ENCODE results near the gene TRAPPC10. TPM values are rescaled to one million over a fixed set of nuclear protein-coding genes. Genes with fewer than 3 reads are reported as not detected.

The TRAPPC10 gene
- total RNA-seq, 6 experiments from 2014 or later, result 15.4 to 25.6 (median 18.4) TPM

- Histone ChIP-seq H3K4me1 (peaks cover 0 to 11% (median 0%) of the 10 kb centered on the region in 4 donors), H3K4me3 (no peak overlapping the region), H3K36me3 (peaks cover 0 to 40% (median 8%) of the 10 kb centered on the region in 4 donors), H3K27ac (peak overlapping the region in 1 of 3 donors; percentile 13), H3K9me3 (no peaks in the 10 kb centered on the region), H3K27me3 (no peaks in the 10 kb centered on the region)
- 56% methylated on average over 4 of the region's 29 CpGs for WGBS (ENCODE audit: insufficient coverage, low coverage, low lambda C conversion rate, missing lambda C conversion rate)
- DNase-seq (peak in 2 of 3 donors; percentile 65 to 67), ATAC-seq (peak; percentile 63 to 85 (median 76))
- intact Hi-C loops (cut with DNase I), result no loop called here
- no peak for TF ChIP-seq POLR2A (IDR thresholded peaks at IDR 0.05)
- no peak for TF ChIP-seq CTCF (IDR thresholded peaks at IDR 0.05)
Observed at GRCh38 chr21:43971201-43971991, 40.7 kb upstream of the TRAPPC10 start.

GRCh38 chr21:43971992-43972255, 40.2 kb upstream of the TRAPPC10 start:
- TF ChIP-seq POLR2A (IDR thresholded peaks at IDR 0.05), result no peak
- no peak for TF ChIP-seq CTCF (IDR thresholded peaks at IDR 0.05)
- intact Hi-C loops (cut with DNase I), result no loop called here
- no peak for ATAC-seq
- no peak for DNase-seq
- Histone ChIP-seq H3K9me3 (no peaks in the 10 kb centered on the region), H3K27me3 (no peaks in the 10 kb centered on the region), H3K27ac (no peak overlapping the region), H3K4me1 (peaks cover 0 to 11% (median 0%) of the 10 kb centered on the region in 4 donors), H3K4me3 (no peak overlapping the region), H3K36me3 (peaks cover 0 to 39% (median 8%) of the 10 kb centered on the region in 4 donors)
- no CpG with 5 or more reads among the region's 11 CpGs for WGBS (ENCODE audit: insufficient coverage, low coverage, low lambda C conversion rate, missing lambda C conversion rate)

- WGBS (ENCODE audit: insufficient coverage, low coverage, low lambda C conversion rate, missing lambda C conversion rate), result 80% methylated on average over 10 of the region's 29 CpGs
Observed at GRCh38 chr21:43972850-43973633, 39.1 kb upstream of the TRAPPC10 start.

GRCh38 chr21:43973634-43973955, 38.5 kb upstream of the TRAPPC10 start:
- H3K36me3 ChIP-seq, result peaks cover 0 to 45% (median 8%) of the 10 kb centered on the region in 4 donors
- intact Hi-C loops (cut with DNase I), result no loop called here
- ATAC-seq (no peak), DNase-seq (no peak)
- H3K4me3 ChIP-seq, result no peak overlapping the region
- no peak for TF ChIP-seq CTCF (IDR thresholded peaks at IDR 0.05)
- no peak for TF ChIP-seq POLR2A (IDR thresholded peaks at IDR 0.05)
- WGBS (ENCODE audit: insufficient coverage, low coverage, low lambda C conversion rate, missing lambda C conversion rate), result 91% methylated on average over 9 of the region's 12 CpGs
- peaks cover 0 to 11% (median 0%) of the 10 kb centered on the region in 4 donors for H3K4me1 ChIP-seq
- H3K27me3 ChIP-seq, result no peaks in the 10 kb centered on the region
- no peaks in the 10 kb centered on the region for H3K9me3 ChIP-seq
- no peak overlapping the region for H3K27ac ChIP-seq

More at GRCh38 chr21:43972850-43973633, 39.1 kb upstream of the TRAPPC10 start:
- Histone ChIP-seq H3K9me3 (no peaks in the 10 kb centered on the region), H3K27me3 (no peaks in the 10 kb centered on the region), H3K4me1 (peaks cover 0 to 11% (median 0%) of the 10 kb centered on the region in 4 donors), H3K4me3 (no peak overlapping the region), H3K27ac (no peak overlapping the region), H3K36me3 (peaks cover 0 to 40% (median 8%) of the 10 kb centered on the region in 4 donors)
- intact Hi-C loops (cut with DNase I), result no loop called here
- DNase-seq (no peak), ATAC-seq (no peak)
- TF ChIP-seq CTCF (IDR thresholded peaks at IDR 0.05), result no peak
- TF ChIP-seq POLR2A (IDR thresholded peaks at IDR 0.05), result no peak
